HG03460 (cell line): ENCODE results near the gene ARSB.

ENCODE experiments used
- ATAC-seq: cut with Tn5 transposase; IDR thresholded peaks from one replicate; pipeline ENCODE4 v1.9.1; 2021; ENCODE audit not compliant: unreplicated experiment

ARSB gene

GRCh38 chr5:78731884-78732283, 253.2 kb downstream of the ARSB start:
- no peak for ATAC-seq

GRCh38 chr5:78730300-78731094, 254.6 kb downstream of the ARSB start:
- ATAC-seq = no peak

GRCh38 chr5:78727786-78728761, 257.0 kb downstream of the ARSB start:
- peak; percentile 80 for ATAC-seq
